ENCODE measurements around the gene ITGB7.

- TF ChIP-seq CTCF (IDR thresholded peaks at IDR 0.05; ENCODE audit: extremely low read depth in 1 of 2, insufficient read depth in 1 of 2, low read depth in 1 of 2, low read length in 2 of 2) (no peak), FOS (IDR thresholded peaks at IDR 0.05; ENCODE audit: borderline replicate concordance, insufficient read depth, low read length) (no peak)
These were observed 36.0 kb downstream of the ITGB7 start for GRCh38 chr12:53170876-53171724.

Measured in endothelial cell of umbilical vein (primary cell).